SJSA1 (cell line): Measurements from ENCODE around the gene KNDC1. TPM values are rescaled to one million over a fixed set of nuclear protein-coding genes. Genes with fewer than 3 reads are reported as not detected.

ENCODE experiments used
- DNase-seq, 2 experiments: peaks; one replicate each; pipeline ENCODE4 v3.0.0-alpha.2; 2015 to 2020; ENCODE audit warnings: low spot score in 2 of 2, low read depth in 1 of 2
- H3K27ac ChIP-seq: fragments of 250-450 bp; sonication (Bioruptor Pico); 2 replicates; pipeline ENCODE4 v1.5.1; 2020; ENCODE audit warnings: mild to moderate bottlenecking, moderate library complexity
- H3K27me3 ChIP-seq: fragments of 250-450 bp; sonication (Bioruptor Pico); replicated peaks from 2 replicates; pipeline ENCODE4 v1.5.1; 2020; ENCODE audit warnings: mild to moderate bottlenecking, moderate library complexity
- H3K36me3 ChIP-seq: fragments of 250-450 bp; sonication (Bioruptor Pico); 2 replicates; pipeline ENCODE4 v1.5.1; 2020; ENCODE audit warnings: mild to moderate bottlenecking
- H3K4me1 ChIP-seq: fragments of 250-450 bp; sonication (Bioruptor Pico); replicated peaks from 2 replicates; pipeline ENCODE4 v1.6.1; 2021; ENCODE audit warnings: mild to moderate bottlenecking
- H3K4me3 ChIP-seq: fragments of 250-450 bp; sonication (Bioruptor Pico); 2 replicates; pipeline ENCODE4 v1.5.1; 2020; ENCODE audit warnings: mild to moderate bottlenecking
- H3K9me3 ChIP-seq: fragments of 250-450 bp; sonication (Bioruptor Pico); replicated peaks from 2 replicates; pipeline ENCODE4 v1.5.1; 2020; ENCODE audit warnings: mild to moderate bottlenecking
- total RNA-seq: library from RNA; depleted of rRNA; stranded (reverse); fragments of >200 nt; shearing (Covaris generic); gene quantifications from 2 replicates; pipeline ENCODE4 v1.2.3, GENCODE V29; 2014

The KNDC1 gene
- total RNA-seq, 1 experiment from 2014 or later = 0.11 TPM

DNA sequence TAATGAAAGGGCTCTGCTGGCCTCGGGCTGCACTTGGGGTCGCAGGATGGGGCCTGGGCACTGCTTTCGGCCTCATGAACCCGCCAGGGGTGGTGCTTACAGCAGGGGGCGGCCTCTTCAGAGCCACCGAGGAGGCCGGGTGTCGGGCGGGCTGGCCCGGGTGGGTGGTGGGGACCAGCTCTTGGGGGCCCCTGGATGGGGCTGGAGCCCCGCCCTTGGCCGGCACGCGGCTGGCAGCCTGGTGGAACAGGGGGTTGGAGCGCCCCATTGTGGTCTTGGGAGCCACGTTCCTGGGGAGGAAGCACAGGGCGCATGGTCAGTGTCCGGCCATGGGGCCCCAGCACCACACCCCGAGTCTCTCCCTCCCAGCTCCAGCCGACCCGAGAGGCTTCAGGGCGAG, 107.8 kb downstream of the KNDC1 start:
- Histone ChIP-seq H3K9me3 (no peaks in the 10 kb centered on the region), H3K4me1 (no peaks in the 10 kb centered on the region), H3K27ac (no peak overlapping the region), H3K27me3 (no peaks in the 10 kb centered on the region; the same call in 1 of the 2 replicates), H3K4me3 (no peak overlapping the region), H3K36me3 (no peaks in the 10 kb centered on the region)
- no peak for DNase-seq

DNA sequence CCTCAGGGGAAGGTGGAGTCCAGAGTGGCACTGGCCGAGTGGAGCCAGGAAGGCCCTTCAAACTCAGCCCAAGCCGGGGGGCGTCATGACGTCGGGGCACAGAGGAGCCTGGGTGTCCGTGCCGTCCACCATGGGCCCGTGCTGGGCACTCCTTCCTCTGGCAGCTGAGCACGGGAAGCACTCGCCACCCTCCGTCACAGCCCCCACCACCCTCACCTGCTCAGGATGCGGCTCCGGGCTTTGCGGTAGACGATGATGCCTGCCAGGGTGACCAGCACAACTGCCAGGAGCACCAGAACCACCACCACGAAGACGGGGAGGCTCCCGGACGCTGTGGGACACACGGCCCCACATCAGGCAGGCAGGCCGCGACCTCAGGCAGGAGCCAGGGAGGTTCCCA, 108.5 kb downstream of the KNDC1 start:
- no peak for DNase-seq
- Histone ChIP-seq H3K27ac (no peak overlapping the region), H3K4me3 (no peak overlapping the region), H3K36me3 (no peaks in the 10 kb centered on the region), H3K9me3 (no peaks in the 10 kb centered on the region), H3K4me1 (no peaks in the 10 kb centered on the region), H3K27me3 (no peaks in the 10 kb centered on the region)

DNA sequence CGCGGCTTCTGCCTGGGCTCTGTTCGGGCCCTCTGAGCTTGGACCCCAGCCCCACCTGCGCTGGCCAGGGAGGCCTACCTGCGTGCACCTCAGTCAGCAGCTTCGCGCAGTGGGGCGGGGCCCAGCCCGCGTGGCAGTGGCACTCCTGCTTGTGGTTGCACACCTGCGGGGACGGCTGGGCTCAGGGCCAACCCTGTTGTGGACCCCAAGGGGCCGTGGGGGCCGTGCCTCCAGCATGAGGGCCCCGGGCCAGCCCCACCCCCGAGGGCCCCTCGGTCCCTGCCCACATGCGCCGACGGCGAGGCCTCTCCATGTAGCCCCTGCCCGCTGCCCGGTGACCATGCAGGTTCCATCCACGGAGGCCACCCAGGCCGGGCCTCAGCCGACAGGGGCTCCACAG, 109.3 kb downstream of the KNDC1 start:
- Histone ChIP-seq H3K9me3 (no peaks in the 10 kb centered on the region), H3K4me3 (no peak overlapping the region), H3K36me3 (no peaks in the 10 kb centered on the region), H3K27ac (no peak overlapping the region), H3K4me1 (no peaks in the 10 kb centered on the region), H3K27me3 (no peaks in the 10 kb centered on the region)
- DNase-seq = no peak

DNA sequence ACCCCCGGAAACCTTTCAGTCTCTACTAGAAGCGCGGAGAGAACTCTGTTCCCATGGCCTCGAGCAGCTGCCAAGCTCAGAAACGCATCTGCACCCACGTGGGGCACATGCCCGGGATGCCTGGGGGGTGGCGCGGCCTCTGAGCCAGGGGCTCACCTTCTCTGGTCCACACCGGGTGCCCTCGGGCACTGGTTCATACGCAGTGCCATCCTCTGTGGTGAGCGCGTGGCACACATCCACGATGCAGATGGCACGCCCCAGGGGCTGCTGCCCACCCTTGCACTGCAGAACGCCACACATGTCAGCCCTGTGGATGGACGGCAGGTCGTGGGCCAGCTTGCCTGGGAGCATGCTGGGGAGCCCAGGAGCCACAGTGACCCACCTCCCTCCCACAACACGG, 110.2 kb downstream of the KNDC1 start:
- H3K36me3 ChIP-seq = no peaks in the 10 kb centered on the region
- H3K27me3 ChIP-seq = no peaks in the 10 kb centered on the region; the same call in 1 of the 2 replicates
- H3K9me3 ChIP-seq = no peaks in the 10 kb centered on the region
- no peak for DNase-seq
- no peak overlapping the region for H3K27ac ChIP-seq
- H3K4me3 ChIP-seq = no peak overlapping the region
- H3K4me1 ChIP-seq = no peaks in the 10 kb centered on the region

DNA sequence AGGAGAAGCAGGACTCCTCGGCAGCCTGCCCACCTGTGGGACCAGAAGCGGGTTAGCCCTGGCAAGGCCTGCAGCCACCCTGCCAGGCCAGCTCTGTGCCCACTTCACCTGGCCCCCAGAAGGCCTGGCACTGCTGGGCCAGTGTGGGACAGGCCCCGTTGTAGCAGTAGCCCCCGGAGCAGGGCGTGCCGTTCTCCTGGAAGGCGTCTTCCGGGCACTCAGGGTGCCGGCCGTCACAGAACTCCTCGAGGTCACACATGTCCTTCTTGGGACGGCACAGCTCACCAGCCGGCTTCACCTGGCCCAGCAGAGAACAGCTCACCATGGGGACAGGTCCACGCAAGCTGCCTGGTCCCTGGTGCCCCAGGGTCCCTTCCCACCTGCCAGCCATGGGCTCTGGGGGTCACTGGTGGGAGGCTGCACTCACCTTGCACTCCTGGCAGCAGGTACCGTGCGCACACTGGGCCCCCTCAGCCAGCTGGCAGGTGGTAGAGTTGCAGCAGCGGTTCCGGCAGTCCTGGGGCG, 110.8 kb downstream of the KNDC1 start:
- no peak for DNase-seq
- no peaks in the 10 kb centered on the region for H3K4me1 ChIP-seq
- H3K36me3 ChIP-seq = no peaks in the 10 kb centered on the region
- H3K4me3 ChIP-seq = no peak overlapping the region
- no peaks in the 10 kb centered on the region for H3K9me3 ChIP-seq
- no peak overlapping the region for H3K27ac ChIP-seq
- peaks cover 6% of the 10 kb centered on the region; the same call in 1 of the 2 replicates for H3K27me3 ChIP-seq

DNA sequence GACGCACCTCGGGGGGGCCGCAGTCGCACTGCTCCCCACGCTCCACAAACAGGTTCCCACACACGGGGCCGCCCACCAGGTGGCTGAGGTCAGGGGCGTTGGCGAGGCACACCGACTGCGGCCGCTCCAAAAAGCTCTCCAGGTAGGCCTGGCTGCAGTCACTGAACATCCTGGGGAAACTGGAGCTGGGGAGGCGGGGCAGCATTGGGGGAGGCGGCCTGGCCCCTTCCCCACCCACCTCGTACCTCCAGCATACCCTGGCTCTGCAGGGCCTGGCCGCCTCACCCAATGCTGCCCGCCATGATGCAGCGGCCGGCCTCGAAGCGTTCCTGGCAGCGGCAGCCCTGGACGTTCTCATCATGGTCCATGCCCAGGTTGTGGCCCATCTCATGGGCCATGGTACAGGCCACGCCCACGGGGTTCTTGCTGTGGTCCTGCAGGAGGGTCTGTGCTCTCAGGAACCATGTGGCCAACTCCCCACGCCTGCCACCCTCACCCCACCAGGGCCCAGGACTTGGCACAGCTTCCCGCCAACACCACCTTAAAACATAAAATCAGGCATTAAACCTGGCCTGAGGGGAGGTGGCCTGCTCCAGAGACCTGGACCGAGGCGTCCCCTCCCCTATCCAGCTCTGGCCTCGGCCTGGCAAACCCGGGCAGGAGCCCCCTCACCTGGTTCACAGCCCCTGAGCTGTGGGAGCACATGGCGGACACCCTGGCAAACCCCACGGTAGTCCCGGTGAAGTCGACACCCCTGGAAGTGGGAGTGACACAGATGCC, 111.7 kb downstream of the KNDC1 start:
- peaks cover 15% of the 10 kb centered on the region for H3K27me3 ChIP-seq
- no peaks in the 10 kb centered on the region for H3K36me3 ChIP-seq
- no peak for DNase-seq
- no peak overlapping the region for H3K4me3 ChIP-seq
- no peaks in the 10 kb centered on the region for H3K9me3 ChIP-seq
- H3K27ac ChIP-seq = no peak overlapping the region
- no peaks in the 10 kb centered on the region for H3K4me1 ChIP-seq

DNA sequence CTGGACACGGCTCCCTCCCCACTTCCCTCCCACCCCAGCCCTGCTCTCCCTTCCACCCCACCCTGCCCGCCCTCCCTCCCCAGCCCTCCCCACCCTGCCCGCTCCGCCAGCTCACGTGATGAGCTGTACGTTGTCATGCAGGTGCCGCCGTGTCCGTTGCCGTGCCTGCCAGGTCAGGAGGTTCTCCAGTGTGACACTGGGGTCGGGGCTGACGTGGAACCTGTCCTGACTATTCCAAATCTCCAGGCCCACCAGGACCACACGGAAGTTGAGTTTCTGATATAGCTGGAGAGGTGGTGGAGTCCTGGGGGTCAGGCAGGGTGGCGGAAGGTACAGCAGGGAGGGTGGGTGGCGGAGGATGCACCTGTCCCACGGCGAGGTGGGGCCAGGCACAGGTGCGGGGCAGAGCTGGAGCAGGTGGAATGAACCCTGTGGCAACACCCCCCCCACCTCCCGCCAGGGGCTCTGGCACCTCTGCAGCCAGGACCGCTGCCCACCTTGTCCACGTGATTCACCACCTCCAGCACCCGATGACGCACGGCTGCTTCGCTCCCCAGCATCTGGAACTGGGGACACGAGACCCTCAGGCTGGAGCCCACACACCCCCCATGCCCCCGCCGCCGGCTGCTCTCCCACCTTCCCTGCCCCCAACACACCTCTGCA, 112.4 kb downstream of the KNDC1 start:
- Histone ChIP-seq H3K9me3 (no peaks in the 10 kb centered on the region), H3K27me3 (peaks cover 17% of the 10 kb centered on the region), H3K4me3 (no peak overlapping the region), H3K36me3 (no peaks in the 10 kb centered on the region), H3K4me1 (no peaks in the 10 kb centered on the region), H3K27ac (no peak overlapping the region)
- no peak for DNase-seq

DNA sequence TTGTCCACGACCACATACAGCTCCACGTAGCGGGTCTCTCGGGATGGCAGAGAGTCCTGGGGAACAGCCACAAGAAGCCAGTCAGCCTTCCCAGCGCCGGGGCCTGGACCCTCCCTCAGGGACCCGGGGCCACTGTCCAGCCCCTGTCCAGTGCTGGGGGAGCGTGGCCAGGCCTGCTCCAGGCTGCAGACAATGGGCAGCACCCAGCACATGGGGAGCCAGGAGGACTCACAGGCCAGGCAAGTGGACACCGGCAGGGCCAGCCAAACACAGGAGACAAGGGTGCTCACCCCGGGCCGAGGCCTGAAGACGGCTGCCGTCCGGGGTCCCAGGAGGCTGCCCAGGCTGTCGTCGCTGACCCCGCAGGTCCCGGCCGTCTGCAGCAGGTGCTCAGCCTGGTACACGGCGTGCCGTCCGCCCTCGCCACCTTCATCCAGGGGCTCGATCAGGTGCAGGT, 113.0 kb downstream of the KNDC1 start:
- Histone ChIP-seq H3K4me3 (no peak overlapping the region), H3K27ac (no peak overlapping the region), H3K4me1 (no peaks in the 10 kb centered on the region), H3K36me3 (no peaks in the 10 kb centered on the region), H3K27me3 (peaks cover 17% of the 10 kb centered on the region), H3K9me3 (no peaks in the 10 kb centered on the region)
- DNase-seq = no peak

DNA sequence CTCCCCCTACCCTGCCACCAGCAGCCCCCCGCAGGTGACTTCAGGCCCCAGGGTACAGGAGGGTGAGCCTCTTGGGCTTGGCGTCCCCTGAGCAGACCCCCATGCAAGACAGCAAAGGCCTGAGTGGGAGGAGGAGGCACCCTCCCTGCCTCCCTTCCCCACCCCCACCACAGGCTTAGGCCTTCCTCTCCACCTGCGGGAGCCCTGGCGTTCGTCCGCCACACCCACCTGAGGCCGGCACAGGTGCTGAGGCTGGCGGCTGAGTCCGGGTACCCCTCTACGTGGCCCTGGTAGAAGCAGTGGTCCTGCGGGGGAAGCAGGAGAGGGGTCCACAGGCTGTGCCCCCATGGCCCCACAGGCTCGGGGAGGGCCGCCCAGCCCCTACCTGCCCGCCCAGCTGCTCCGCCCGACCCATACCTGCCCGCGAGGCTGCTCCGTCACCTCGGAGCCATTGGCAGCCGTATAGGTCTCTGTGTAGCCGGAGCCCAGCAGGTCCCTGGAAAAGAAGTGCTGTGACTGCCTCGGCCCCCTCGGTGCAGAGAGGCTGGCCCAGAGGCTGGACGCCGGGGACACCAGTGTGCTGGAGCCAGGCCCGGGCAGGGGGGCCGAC, 113.6 kb downstream of the KNDC1 start:
- Histone ChIP-seq H3K9me3 (no peaks in the 10 kb centered on the region), H3K4me1 (no peaks in the 10 kb centered on the region), H3K27ac (no peak overlapping the region), H3K4me3 (no peak overlapping the region), H3K27me3 (peaks cover 17% of the 10 kb centered on the region), H3K36me3 (peaks cover 2% of the 10 kb centered on the region)
- no peak for DNase-seq

DNA sequence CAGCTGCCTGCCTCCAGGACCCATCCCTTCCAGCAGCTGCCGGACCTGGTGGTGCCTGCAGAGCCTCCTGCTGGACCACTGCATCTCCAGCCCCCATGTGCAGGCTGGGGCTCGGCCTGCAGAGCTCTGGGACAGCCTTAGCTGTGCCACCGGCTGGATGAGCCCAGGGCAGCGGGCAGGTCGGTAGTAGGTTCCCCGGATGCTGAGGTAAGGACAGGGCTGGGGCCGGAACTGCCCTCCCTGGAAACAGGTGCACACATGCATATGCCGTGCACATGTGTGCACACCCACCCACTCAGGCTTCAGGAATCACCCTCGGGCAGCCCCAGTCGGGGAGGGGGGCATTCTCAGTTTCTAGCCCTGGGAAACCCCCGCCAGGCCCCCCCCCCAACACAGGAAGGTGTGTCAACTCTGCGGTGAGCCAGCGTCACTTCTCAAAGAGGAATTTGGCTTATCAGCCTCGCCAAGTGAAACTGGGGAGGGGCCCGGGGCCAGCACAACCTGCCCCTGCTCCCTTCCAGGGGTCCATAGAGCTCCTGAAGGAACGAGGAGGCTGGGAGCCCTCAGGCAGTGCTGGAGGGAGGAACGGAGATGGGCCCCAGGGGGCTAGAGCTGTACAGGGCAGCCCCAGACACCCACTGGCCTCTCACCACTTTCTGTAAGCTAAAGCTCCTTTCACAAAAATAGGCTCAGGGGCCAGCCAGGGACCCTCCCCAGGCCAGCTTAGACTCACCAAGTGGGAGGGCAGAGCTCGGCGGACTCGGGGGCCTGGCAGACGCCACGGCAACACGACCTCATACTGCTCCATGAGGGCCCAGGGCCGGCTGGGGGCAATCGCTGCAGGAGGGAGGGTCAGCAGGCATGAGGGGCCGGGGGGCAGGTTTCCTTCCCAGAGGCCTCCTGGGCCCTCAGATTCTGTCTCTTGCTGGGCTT, 115.0 kb downstream of the KNDC1 start:
- H3K9me3 ChIP-seq = no peaks in the 10 kb centered on the region
- H3K4me1 ChIP-seq = no peaks in the 10 kb centered on the region
- H3K36me3 ChIP-seq = peaks cover 13% of the 10 kb centered on the region
- H3K27ac ChIP-seq = no peak overlapping the region
- no peak for DNase-seq
- H3K27me3 ChIP-seq = peaks cover 17% of the 10 kb centered on the region
- H3K4me3 ChIP-seq = no peak overlapping the region

DNA sequence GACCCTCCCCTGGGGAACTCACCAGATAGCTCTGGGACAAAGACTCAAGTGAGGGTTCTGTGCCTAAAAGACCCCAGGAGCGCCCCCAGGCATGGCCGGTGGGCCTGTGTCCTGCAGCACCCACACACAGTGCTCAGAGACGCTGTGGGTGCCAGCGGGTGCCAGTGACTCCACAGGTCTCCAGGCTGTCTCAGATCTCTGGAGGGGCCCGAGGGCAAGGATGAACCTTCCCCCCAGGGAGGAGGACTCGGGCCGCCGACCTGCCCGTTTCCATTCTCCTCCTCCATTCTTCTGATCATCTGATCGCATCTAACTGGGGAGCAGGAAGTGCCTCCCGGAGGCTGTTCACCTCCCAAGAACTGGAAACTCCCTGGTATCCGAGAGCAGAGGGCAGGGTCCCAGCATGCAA, 115.7 kb downstream of the KNDC1 start:
- H3K4me3 ChIP-seq = no peak overlapping the region
- H3K9me3 ChIP-seq = no peaks in the 10 kb centered on the region
- H3K27me3 ChIP-seq = peaks cover 17% of the 10 kb centered on the region
- no peak overlapping the region for H3K27ac ChIP-seq
- DNase-seq = no peak
- no peaks in the 10 kb centered on the region for H3K4me1 ChIP-seq
- peaks cover 13% of the 10 kb centered on the region for H3K36me3 ChIP-seq
